ENCODE measurements around the gene FZR1.

GRCh38 chr19:3537438-3538240 is 31.5 kb downstream of the FZR1 start:
- TF ChIP-seq CTCF (IDR thresholded peaks at IDR 0.05) (no peak), POLR2AphosphoS2 (conservative IDR thresholded peaks at IDR 0.05; ENCODE audit: low read length) (peak; percentile 69; the same call in 1 of the 2 replicates), RFX5 (IDR thresholded peaks at IDR 0.05) (no peak), POLR2A (IDR thresholded peaks at IDR 0.05; ENCODE audit: low read length) (no peak), EP300 (IDR thresholded peaks at IDR 0.05) (no peak), RAD21 (conservative IDR thresholded peaks at IDR 0.05 in 1 of 2, IDR thresholded peaks at IDR 0.05 in 1 of 2) (no peak), CHD4 (IDR thresholded peaks at IDR 0.05; ENCODE audit: borderline replicate concordance) (no peak)

Measured in A549 (cell line).